HFFc6 (cell line): ENCODE measurements around the gene SALL3. TPM values are rescaled to one million over a fixed set of nuclear protein-coding genes. Genes with fewer than 3 reads are reported as not detected.

Experiments
- DNase-seq: peaks from one replicate; pipeline ENCODE4 v3.0.0-alpha.2; 2018
- H3K27ac Mint-ChIP-seq: 2 replicates; pipeline ENCODE4 v1.8.0; 2020; ENCODE audit warnings: mild to moderate bottlenecking, mixed read lengths
- H3K27me3 Mint-ChIP-seq: 2 replicates; pipeline ENCODE4 v1.8.0; 2021; ENCODE audit warnings: mild to moderate bottlenecking, moderate library complexity, mixed read lengths; ENCODE audit not compliant: insufficient read depth
- H3K36me3 Mint-ChIP-seq: 2 replicates; pipeline ENCODE4 v1.8.0; 2021; ENCODE audit warnings: low read depth, mixed read lengths
- H3K4me1 Mint-ChIP-seq: 2 replicates; pipeline ENCODE4 v1.8.0; 2020; ENCODE audit warnings: low read depth, mixed read lengths
- H3K4me3 Mint-ChIP-seq: 2 replicates; pipeline ENCODE4 v1.8.0; 2020; ENCODE audit warnings: mild to moderate bottlenecking, moderate library complexity, mixed read lengths
- H3K9me3 Mint-ChIP-seq: 2 replicates; pipeline ENCODE4 v1.8.0; 2020; ENCODE audit warnings: mild to moderate bottlenecking, mixed read lengths
- total RNA-seq, 6 experiments: library from RNA; stranded (reverse); fragmentation: NEBNext Ultra II Directional; extraction: Animal tissue kit (Norgen Biotek cat#: 25700); gene quantifications; 2 replicates in 1 of 6; 3 replicates in 5 of 6; pipeline ENCODE4 v1.2.3, GENCODE V29; 2021
- TF ChIP-seq, protein P1 (sequence below): fragments of 200-600 bp; sonication (generic); IDR thresholded peaks from 2 replicates; pipeline ENCODE4 v1.5.0; 2021; ENCODE audit warnings: antibody characterized with exemption, mild to moderate bottlenecking

SALL3 gene
- total RNA-seq, 6 experiments from 2014 or later = not detected

DNA sequence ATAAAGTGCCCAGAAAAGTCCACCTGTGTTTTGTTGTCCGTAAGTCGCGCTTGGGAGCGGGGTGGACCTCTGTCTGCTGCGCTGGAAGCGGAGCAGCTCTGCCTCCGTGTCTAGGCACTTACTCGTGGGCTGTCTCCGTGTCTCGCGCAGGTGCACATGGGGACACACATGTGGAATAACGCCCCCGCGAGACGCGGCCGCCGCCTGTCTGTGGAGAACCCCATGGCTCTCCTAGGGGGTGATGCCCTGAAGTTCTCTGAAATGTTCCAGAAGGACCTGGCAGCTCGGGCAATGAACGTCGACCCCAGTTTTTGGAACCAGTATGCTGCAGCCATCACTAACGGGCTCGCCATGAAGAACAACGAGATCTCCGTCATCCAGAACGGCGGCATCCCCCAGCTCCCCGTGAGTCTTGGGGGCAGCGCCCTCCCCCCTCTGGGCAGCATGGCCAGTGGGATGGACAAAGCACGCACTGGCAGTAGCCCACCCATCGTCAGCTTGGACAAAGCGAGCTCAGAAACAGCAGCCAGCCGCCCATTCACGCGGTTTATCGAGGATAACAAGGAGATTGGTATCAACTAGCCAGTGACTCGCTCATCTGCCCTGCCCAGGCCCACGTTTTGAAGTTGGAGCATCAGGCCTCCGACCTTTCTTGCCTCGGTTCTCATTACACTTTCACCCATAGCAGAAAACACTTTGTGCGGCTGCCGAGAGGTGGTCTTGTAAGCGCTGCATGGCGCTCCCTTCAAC is 17.3 kb downstream of the SALL3 start:
- Mint-ChIP-seq H3K4me1 (no peaks in the 10 kb centered on the region), H3K36me3 (no peaks in the 10 kb centered on the region), H3K27ac (no peak overlapping the region), H3K4me3 (no peak overlapping the region), H3K9me3 (peaks cover 8% of the 10 kb centered on the region), H3K27me3 (peaks cover 5% of the 10 kb centered on the region)
- TF ChIP-seq, protein P1, sequence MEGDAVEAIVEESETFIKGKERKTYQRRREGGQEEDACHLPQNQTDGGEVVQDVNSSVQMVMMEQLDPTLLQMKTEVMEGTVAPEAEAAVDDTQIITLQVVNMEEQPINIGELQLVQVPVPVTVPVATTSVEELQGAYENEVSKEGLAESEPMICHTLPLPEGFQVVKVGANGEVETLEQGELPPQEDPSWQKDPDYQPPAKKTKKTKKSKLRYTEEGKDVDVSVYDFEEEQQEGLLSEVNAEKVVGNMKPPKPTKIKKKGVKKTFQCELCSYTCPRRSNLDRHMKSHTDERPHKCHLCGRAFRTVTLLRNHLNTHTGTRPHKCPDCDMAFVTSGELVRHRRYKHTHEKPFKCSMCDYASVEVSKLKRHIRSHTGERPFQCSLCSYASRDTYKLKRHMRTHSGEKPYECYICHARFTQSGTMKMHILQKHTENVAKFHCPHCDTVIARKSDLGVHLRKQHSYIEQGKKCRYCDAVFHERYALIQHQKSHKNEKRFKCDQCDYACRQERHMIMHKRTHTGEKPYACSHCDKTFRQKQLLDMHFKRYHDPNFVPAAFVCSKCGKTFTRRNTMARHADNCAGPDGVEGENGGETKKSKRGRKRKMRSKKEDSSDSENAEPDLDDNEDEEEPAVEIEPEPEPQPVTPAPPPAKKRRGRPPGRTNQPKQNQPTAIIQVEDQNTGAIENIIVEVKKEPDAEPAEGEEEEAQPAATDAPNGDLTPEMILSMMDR = no peak
- no peak for DNase-seq

DNA sequence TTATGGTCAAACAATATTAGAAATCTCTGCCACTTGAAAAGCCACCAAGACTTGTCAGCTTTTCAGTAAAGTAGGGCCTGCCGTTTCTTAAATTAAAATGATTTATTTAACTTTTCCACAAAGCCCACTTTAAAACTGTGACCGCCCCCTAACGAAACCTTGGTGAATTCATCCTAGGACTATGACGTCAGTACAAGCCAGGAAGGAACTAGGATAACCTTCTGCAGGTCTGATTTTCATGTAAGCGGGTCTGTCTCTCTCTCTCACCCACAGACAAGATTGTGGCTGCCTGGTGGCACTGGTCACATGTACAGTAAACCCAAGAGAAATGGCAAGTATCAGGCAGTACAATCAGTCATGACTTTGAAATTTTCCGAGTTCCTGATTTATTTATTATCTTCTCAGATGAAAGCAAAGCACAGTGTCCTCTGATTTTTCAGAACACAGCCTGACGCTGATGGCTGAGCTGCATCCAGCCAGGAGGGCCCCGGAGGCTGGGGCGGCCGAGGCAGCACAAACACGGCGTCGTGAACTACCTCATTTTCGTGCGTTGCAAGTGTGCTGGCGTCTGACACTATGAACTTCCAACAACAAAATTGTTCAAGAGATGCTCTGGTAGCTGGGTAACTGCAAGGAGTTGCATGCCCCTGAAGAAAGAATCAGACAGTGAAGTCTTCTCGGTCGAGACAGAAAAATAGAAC is 18.9 kb downstream of the SALL3 start:
- H3K4me3 Mint-ChIP-seq = no peak overlapping the region
- H3K27ac Mint-ChIP-seq = no peak overlapping the region
- peaks cover 8% of the 10 kb centered on the region; the same call in 1 of the 2 replicates for H3K9me3 Mint-ChIP-seq
- no peaks in the 10 kb centered on the region for H3K4me1 Mint-ChIP-seq
- H3K27me3 Mint-ChIP-seq = peaks cover 5% of the 10 kb centered on the region
- H3K36me3 Mint-ChIP-seq = no peaks in the 10 kb centered on the region
- TF ChIP-seq, protein P1 = no peak
- DNase-seq = no peak

DNA sequence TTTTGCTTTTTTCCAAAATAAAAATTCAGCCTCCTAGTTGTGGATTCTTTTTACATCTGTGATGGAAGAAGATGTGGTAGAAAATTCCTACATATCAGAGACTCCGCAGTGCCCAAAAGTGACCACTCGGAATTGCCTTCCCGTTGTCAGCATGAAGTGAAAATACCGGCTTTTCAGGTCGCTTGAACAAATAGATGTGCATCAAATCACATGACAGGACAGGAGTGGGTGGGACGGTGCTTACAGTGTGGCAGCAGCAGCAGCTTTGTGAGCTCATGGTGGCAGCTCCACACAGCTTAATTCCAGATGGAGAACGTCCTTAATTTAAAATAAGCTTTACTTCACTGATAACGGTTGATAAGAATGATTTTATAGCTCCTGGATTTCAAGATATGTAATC is 20.3 kb downstream of the SALL3 start:
- Mint-ChIP-seq H3K4me1 (no peaks in the 10 kb centered on the region), H3K27ac (no peak overlapping the region), H3K27me3 (peaks cover 5% of the 10 kb centered on the region), H3K9me3 (peaks cover 8% of the 10 kb centered on the region; the same call in 1 of the 2 replicates), H3K4me3 (no peak overlapping the region), H3K36me3 (no peaks in the 10 kb centered on the region)
- DNase-seq = no peak
- TF ChIP-seq, protein P1 = no peak

DNA sequence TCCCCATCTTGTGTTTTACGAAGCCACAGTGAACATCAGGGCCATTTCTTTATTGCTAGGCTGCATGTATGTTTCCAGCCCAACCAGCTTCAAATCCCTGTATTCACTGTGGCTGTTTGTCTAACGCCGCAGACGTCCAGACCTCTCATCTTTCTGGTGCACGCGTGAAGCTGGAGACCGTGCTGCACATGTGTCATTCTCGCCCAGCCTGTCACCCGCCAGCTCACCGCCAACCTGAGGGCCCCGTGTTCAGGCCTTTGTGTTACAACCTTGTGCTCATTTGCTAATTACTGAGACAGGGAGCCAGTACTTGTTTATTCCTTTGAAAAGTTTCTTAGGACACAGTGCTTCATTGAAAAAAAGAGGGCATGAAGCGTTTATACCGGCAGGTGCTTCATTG is 21.4 kb downstream of the SALL3 start:
- H3K27ac Mint-ChIP-seq = no peak overlapping the region
- no peaks in the 10 kb centered on the region for H3K36me3 Mint-ChIP-seq
- H3K4me1 Mint-ChIP-seq = no peaks in the 10 kb centered on the region
- peaks cover 5% of the 10 kb centered on the region for H3K27me3 Mint-ChIP-seq
- TF ChIP-seq, protein P1 = no peak
- H3K4me3 Mint-ChIP-seq = no peak overlapping the region
- no peaks in the 10 kb centered on the region for H3K9me3 Mint-ChIP-seq
- DNase-seq = no peak

DNA sequence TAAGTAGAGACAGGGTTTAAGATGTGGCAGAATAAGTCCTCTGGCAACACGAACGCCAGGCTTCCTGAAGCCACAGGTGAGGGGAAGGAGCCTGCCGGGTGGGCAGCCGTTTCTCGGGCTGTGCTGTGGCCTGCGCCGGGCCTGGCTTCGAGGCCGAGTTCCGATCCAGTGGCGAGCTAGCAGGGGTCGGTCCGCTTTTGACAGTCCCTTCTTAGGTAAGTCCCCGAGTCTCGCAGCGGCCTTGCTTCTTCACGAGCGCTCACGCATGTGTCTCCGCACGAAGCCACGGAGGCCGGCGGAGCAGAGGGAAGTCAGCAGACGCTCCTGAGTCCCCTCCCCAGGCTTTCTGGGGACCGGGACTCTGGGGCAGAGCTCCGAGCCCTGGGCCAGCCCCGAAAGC is 26.0 kb downstream of the SALL3 start:
- no peaks in the 10 kb centered on the region for H3K4me1 Mint-ChIP-seq
- TF ChIP-seq, protein P1 = no peak
- H3K9me3 Mint-ChIP-seq = peaks cover 9% of the 10 kb centered on the region
- no peak for DNase-seq
- H3K36me3 Mint-ChIP-seq = no peaks in the 10 kb centered on the region
- H3K27ac Mint-ChIP-seq = no peak overlapping the region
- no peak overlapping the region for H3K4me3 Mint-ChIP-seq
- H3K27me3 Mint-ChIP-seq = peaks cover 6% of the 10 kb centered on the region
